GM19324 (cell line): Measurements from ENCODE around the gene LAMTOR1.

Experiments
- ATAC-seq: cut with Tn5 transposase; IDR thresholded peaks from one replicate; pipeline ENCODE4 v1.9.1; 2021; ENCODE audit warnings: mild to moderate bottlenecking, moderate library complexity; ENCODE audit not compliant: unreplicated experiment, low FRiP score

The LAMTOR1 gene

GRCh38 chr11:72120930-72121329 is 17.8 kb upstream of the LAMTOR1 start:
- no peak for ATAC-seq

GRCh38 chr11:72119198-72119597 is 16.1 kb upstream of the LAMTOR1 start:
- ATAC-seq: no peak

GRCh38 chr11:72116019-72116755 is 13.1 kb upstream of the LAMTOR1 start:
- ATAC-seq: no peak

GRCh38 chr11:72114570-72114969 is 11.5 kb upstream of the LAMTOR1 start:
- no peak for ATAC-seq

GRCh38 chr11:72112978-72113808 is 10.1 kb upstream of the LAMTOR1 start:
- no peak for ATAC-seq

- peak; percentile 91 for ATAC-seq
Measured at GRCh38 chr11:72112143-72112977, 9.3 kb upstream of the LAMTOR1 start, which contains the start of gene ANAPC15. TSS of gene ANAPC15 (minus strand) at chr11:72112695. CDS start at chr11:72111276, 1,419 bp downstream.

- ATAC-seq: peak; percentile 1
Measured at GRCh38 chr11:72111300-72112142, 8.4 kb upstream of the LAMTOR1 start.

GRCh38 chr11:72105888-72106287 is 2.8 kb upstream of the LAMTOR1 start, which contains the start of gene TOMT:
TSS of gene TOMT (plus strand) at chr11:72105924. CDS start at chr11:72105952, 28 bp downstream.
- no peak for ATAC-seq

- ATAC-seq: no peak
Measured at GRCh38 chr11:72103754-72104167, 664 bp upstream of the LAMTOR1 start.

- ATAC-seq: no peak
Measured at GRCh38 chr11:72102631-72102945, 509 bp downstream of the LAMTOR1 start.

GRCh38 chr11:72102162-72102561 is 935 bp downstream of the LAMTOR1 start:
- no peak for ATAC-seq

GRCh38 chr11:72100462-72100861 is 2.6 kb downstream of the LAMTOR1 start:
- ATAC-seq: no peak

- ATAC-seq: no peak
Measured at GRCh38 chr11:72100009-72100408, 3.1 kb downstream of the LAMTOR1 start.

- ATAC-seq: no peak
Measured at GRCh38 chr11:72098741-72099140, 4.4 kb downstream of the LAMTOR1 start.

- ATAC-seq: no peak
Measured at GRCh38 chr11:72091292-72091691, 11.8 kb downstream of the LAMTOR1 start.

- ATAC-seq: no peak
Measured at GRCh38 chr11:72088076-72088808, 14.9 kb downstream of the LAMTOR1 start.

GRCh38 chr11:72085621-72086351 is 17.3 kb downstream of the LAMTOR1 start:
- ATAC-seq: no peak

- ATAC-seq: no peak
Measured at GRCh38 chr11:72084965-72085364, 18.1 kb downstream of the LAMTOR1 start.

- no peak for ATAC-seq
Measured at GRCh38 chr11:72084076-72084475, 19.0 kb downstream of the LAMTOR1 start.
